ENCODE results near the gene TUT1.

The TUT1 gene

GRCh38 chr11:62545437-62546243, 45.7 kb downstream of the TUT1 start:
- H3K9me3 ChIP-seq (ENCODE audit: control insufficient read depth, insufficient read depth, low read depth, low read length): no peaks in the 10 kb centered on the region
- H3K9ac ChIP-seq (ENCODE audit: low read length): peak overlapping the region; percentile 88
- H3K4me3 ChIP-seq (ENCODE audit: low read depth, low read length): peak overlapping the region; percentile 81
- H3K27ac ChIP-seq (ENCODE audit: low read depth, low read length): peak overlapping the region; percentile 70; the same call in 1 of the 2 replicates
- peaks cover 58% of the 10 kb centered on the region for H3K27me3 ChIP-seq (ENCODE audit: control insufficient read depth, insufficient read depth, low read length)
- H3K36me3 ChIP-seq (ENCODE audit: control insufficient read depth, insufficient read depth, low read length): no peaks in the 10 kb centered on the region
- H3K4me1 ChIP-seq (ENCODE audit: control insufficient read depth, insufficient read depth, low read length): peaks cover 44% of the 10 kb centered on the region

GRCh38 chr11:62544581-62545436, 46.5 kb downstream of the TUT1 start:
- Histone ChIP-seq H3K27ac (ENCODE audit: low read depth, low read length) (no peak overlapping the region; the same call in 1 of the 2 replicates), H3K4me3 (ENCODE audit: low read depth, low read length) (peak overlapping the region; percentile 81), H3K9me3 (ENCODE audit: control insufficient read depth, insufficient read depth, low read depth, low read length) (no peaks in the 10 kb centered on the region), H3K36me3 (ENCODE audit: control insufficient read depth, insufficient read depth, low read length) (no peaks in the 10 kb centered on the region), H3K4me1 (ENCODE audit: control insufficient read depth, insufficient read depth, low read length) (peaks cover 47% of the 10 kb centered on the region), H3K27me3 (ENCODE audit: control insufficient read depth, insufficient read depth, low read length) (peaks cover 58% of the 10 kb centered on the region), H3K9ac (ENCODE audit: low read length) (peak overlapping the region; percentile 88)

GRCh38 chr11:62543680-62544444, 47.5 kb downstream of the TUT1 start:
- H3K4me1 ChIP-seq (ENCODE audit: control insufficient read depth, insufficient read depth, low read length): peaks cover 55% of the 10 kb centered on the region
- H3K27ac ChIP-seq (ENCODE audit: low read depth, low read length): no peak overlapping the region
- H3K27me3 ChIP-seq (ENCODE audit: control insufficient read depth, insufficient read depth, low read length): peaks cover 55% of the 10 kb centered on the region
- peak overlapping the region; percentile 81 for H3K4me3 ChIP-seq (ENCODE audit: low read depth, low read length)
- H3K9me3 ChIP-seq (ENCODE audit: control insufficient read depth, insufficient read depth, low read depth, low read length): no peaks in the 10 kb centered on the region
- H3K36me3 ChIP-seq (ENCODE audit: control insufficient read depth, insufficient read depth, low read length): no peaks in the 10 kb centered on the region
- H3K9ac ChIP-seq (ENCODE audit: low read length): peak overlapping the region; percentile 88

- Histone ChIP-seq H3K27me3 (ENCODE audit: control insufficient read depth, insufficient read depth, low read length) (peaks cover 46% of the 10 kb centered on the region), H3K36me3 (ENCODE audit: control insufficient read depth, insufficient read depth, low read length) (no peaks in the 10 kb centered on the region), H3K4me3 (ENCODE audit: low read depth, low read length) (peak overlapping the region; percentile 81), H3K27ac (ENCODE audit: low read depth, low read length) (no peak overlapping the region), H3K4me1 (ENCODE audit: control insufficient read depth, insufficient read depth, low read length) (peaks cover 55% of the 10 kb centered on the region), H3K9me3 (ENCODE audit: control insufficient read depth, insufficient read depth, low read depth, low read length) (no peaks in the 10 kb centered on the region), H3K9ac (ENCODE audit: low read length) (peak overlapping the region; percentile 88)
Observed at GRCh38 chr11:62542750-62543567, 48.4 kb downstream of the TUT1 start.

- Histone ChIP-seq H3K27me3 (ENCODE audit: control insufficient read depth, insufficient read depth, low read length) (peaks cover 39% of the 10 kb centered on the region), H3K9me3 (ENCODE audit: control insufficient read depth, insufficient read depth, low read depth, low read length) (no peaks in the 10 kb centered on the region), H3K9ac (ENCODE audit: low read length) (peak overlapping the region; percentile 5), H3K36me3 (ENCODE audit: control insufficient read depth, insufficient read depth, low read length) (no peaks in the 10 kb centered on the region), H3K4me1 (ENCODE audit: control insufficient read depth, insufficient read depth, low read length) (peaks cover 49% of the 10 kb centered on the region), H3K4me3 (ENCODE audit: low read depth, low read length) (peak overlapping the region; percentile 81), H3K27ac (ENCODE audit: low read depth, low read length) (no peak overlapping the region)
Observed at GRCh38 chr11:62542111-62542745, 49.1 kb downstream of the TUT1 start.

- no peak overlapping the region for H3K4me3 ChIP-seq (ENCODE audit: low read depth, low read length)
- H3K27me3 ChIP-seq (ENCODE audit: control insufficient read depth, insufficient read depth, low read length): peaks cover 29% of the 10 kb centered on the region
- H3K27ac ChIP-seq (ENCODE audit: low read depth, low read length): no peak overlapping the region
- peaks cover 49% of the 10 kb centered on the region for H3K4me1 ChIP-seq (ENCODE audit: control insufficient read depth, insufficient read depth, low read length)
- H3K9ac ChIP-seq (ENCODE audit: low read length): no peak overlapping the region
- H3K36me3 ChIP-seq (ENCODE audit: control insufficient read depth, insufficient read depth, low read length): no peaks in the 10 kb centered on the region
- no peaks in the 10 kb centered on the region for H3K9me3 ChIP-seq (ENCODE audit: control insufficient read depth, insufficient read depth, low read depth, low read length)
Observed at GRCh38 chr11:62540804-62541701, 50.3 kb downstream of the TUT1 start.

GRCh38 chr11:62539238-62539925, 51.9 kb downstream of the TUT1 start:
- H3K9ac ChIP-seq (ENCODE audit: low read length): no peak overlapping the region
- H3K27me3 ChIP-seq (ENCODE audit: control insufficient read depth, insufficient read depth, low read length): peaks cover 16% of the 10 kb centered on the region
- H3K27ac ChIP-seq (ENCODE audit: low read depth, low read length): no peak overlapping the region
- H3K4me3 ChIP-seq (ENCODE audit: low read depth, low read length): no peak overlapping the region
- H3K36me3 ChIP-seq (ENCODE audit: control insufficient read depth, insufficient read depth, low read length): peaks cover 12% of the 10 kb centered on the region
- H3K9me3 ChIP-seq (ENCODE audit: control insufficient read depth, insufficient read depth, low read depth, low read length): no peaks in the 10 kb centered on the region
- peaks cover 44% of the 10 kb centered on the region for H3K4me1 ChIP-seq (ENCODE audit: control insufficient read depth, insufficient read depth, low read length)

GRCh38 chr11:62538470-62539237, 52.7 kb downstream of the TUT1 start:
- Histone ChIP-seq H3K27me3 (ENCODE audit: control insufficient read depth, insufficient read depth, low read length) (peaks cover 8% of the 10 kb centered on the region), H3K27ac (ENCODE audit: low read depth, low read length) (no peak overlapping the region), H3K9me3 (ENCODE audit: control insufficient read depth, insufficient read depth, low read depth, low read length) (no peaks in the 10 kb centered on the region), H3K4me1 (ENCODE audit: control insufficient read depth, insufficient read depth, low read length) (peaks cover 38% of the 10 kb centered on the region), H3K4me3 (ENCODE audit: low read depth, low read length) (no peak overlapping the region), H3K36me3 (ENCODE audit: control insufficient read depth, insufficient read depth, low read length) (peaks cover 19% of the 10 kb centered on the region), H3K9ac (ENCODE audit: low read length) (no peak overlapping the region)
